Lower leg skin (tissue), 3 donors: ENCODE results near the gene A4GALT.

Source experiments
- CTCF ChIP-seq, 3 donors: fragments of 450-650 bp; IDR thresholded peaks; one replicate each; pipeline ENCODE4 v1.5.1; 2016; ENCODE audit warnings: antibody characterized with exemption in 3 of 3, mild to moderate bottlenecking in 3 of 3, moderate library complexity in 2 of 3
- POLR2A ChIP-seq, 2 donors: fragments of 450-650 bp; IDR thresholded peaks; one replicate each; pipeline ENCODE4 v1.6.1; 2016 to 2017; ENCODE audit warnings: antibody characterized with exemption in 2 of 2, mild to moderate bottlenecking in 1 of 2, moderate library complexity in 1 of 2

- TF ChIP-seq POLR2A (IDR thresholded peaks at IDR 0.05), result no peak
- no peak for TF ChIP-seq CTCF (IDR thresholded peaks at IDR 0.05)
Observed at GRCh38 chr22:42695294-42695693, 25.4 kb downstream of the A4GALT start.
